Heart right ventricle (tissue), 16 donors: ENCODE results near the gene GFY. TPM values are rescaled to one million over a fixed set of nuclear protein-coding genes. Genes with fewer than 3 reads are reported as not detected.

Experiments used
- ATAC-seq, 8 donors: fragments of 200-7000 bp; cut with Tn5 transposase; one replicate each; pipeline ENCODE4 v1.9.1; 2020; ENCODE audit warnings: mild to moderate bottlenecking in 8 of 8, moderate library complexity in 8 of 8, moderate number of reproducible peaks in 1 of 8
- DNase-seq, 2 donors: peaks; one replicate each; pipeline ENCODE4 v3.0.0-alpha.2; 2020
- H3K27ac ChIP-seq, 10 donors: fragments of 200-600 bp; sonication (generic) in 2 of 10; one replicate each; pipeline versions ENCODE4 v1.5.0 to v1.8.0; 2020 to 2022; ENCODE audit warnings: mild to moderate bottlenecking in 3 of 10
- H3K27me3 ChIP-seq, 7 donors: fragments of 200-600 bp; one replicate each; pipeline ENCODE4 v1.8.0; 2021 to 2022; ENCODE audit warnings: mild to moderate bottlenecking in 2 of 7
- H3K36me3 ChIP-seq, 9 donors: fragments of 200-600 bp; sonication (generic) in 1 of 9; one replicate each; pipeline versions ENCODE4 v1.5.0 to v1.8.0; 2020 to 2022; ENCODE audit warnings: mild to moderate bottlenecking in 2 of 9
- H3K4me1 ChIP-seq, 9 donors: fragments of 200-600 bp; sonication (generic) in 1 of 9; one replicate each; pipeline versions ENCODE4 v1.5.0 to v1.8.0; 2020 to 2022; ENCODE audit warnings: mild to moderate bottlenecking in 4 of 9
- H3K4me3 ChIP-seq, 10 donors: fragments of 200-600 bp; sonication (generic) in 2 of 10; one replicate each; pipeline versions ENCODE4 v1.5.0 to v1.8.0; 2020 to 2022; ENCODE audit warnings: mild to moderate bottlenecking in 7 of 10, moderate library complexity in 2 of 10
- H3K9me3 ChIP-seq, 11 donors: fragments of 200-600 bp in 10 of 11; sonication (generic) in 2 of 11; one replicate each; pipeline versions ENCODE4 v1.5.0 to v1.8.0; 2013 to 2022; ENCODE audit warnings: mild to moderate bottlenecking in 2 of 11, control low read depth in 1 of 11, moderate library complexity in 1 of 11
- CTCF ChIP-seq, 9 donors: fragments of 200-600 bp; sonication (generic) in 2 of 9; IDR thresholded peaks; one replicate each; pipeline versions ENCODE4 v1.5.0 to v1.8.0; 2021 to 2022; ENCODE audit warnings: antibody characterized with exemption in 9 of 9, mild to moderate bottlenecking in 5 of 9, moderate library complexity in 1 of 9
- WGBS, 2 donors: extraction: QIAGEN DNeasy Blood & Tissue Kit; methylation state at CpG; one replicate each; pipeline ENCODE4 v1.1.7; 2013; ENCODE audit warnings: inconsistent platforms in 1 of 2; 5-methylcytosine and 5-hydroxymethylcytosine counted together
- intact Hi-C, 10 donors: fragments of 100-400 bp; cut with DNase I; formaldehyde crosslinking; loops; one replicate each; pipeline versions ENCODE4 v1.11.1 to v1.14.2; 2022
- polyA plus RNA-seq, 2 donors: library from polyadenylated mRNA; stranded (reverse); fragments of 200-250 nt; gene quantifications; one replicate each; pipeline ENCODE4 v1.2.3, GENCODE V29; 2013
- total RNA-seq, 10 donors: library from RNA; stranded (reverse); fragmentation: NEBNext Ultra II Directional in 3 of 10; extraction: Animal tissue kit (Norgen Biotek cat#: 25700) in 3 of 10; gene quantifications; one replicate each; pipeline versions ENCODE4 v1.2.1 to v1.2.4, GENCODE V29; 2021 to 2023
- donor health status: Arrhythmogenic right ventricular cardiomyopathy.
- donor health status: ischemic (EF 13 %, LVEDD 7.1; RV severe dilation, severe dysfunction).
- donor health status: healthy with polysubstance abuse.
- donor health status: DM: no; HTN: yes; CAD: no.
- donor health status: DM: no; HTN: no; CAD: no.
- donor health status: ischemic (EF 25% LVEDD 6.9; RV normal size, moderate dysfunction).
- donor health status: ischemic (EF 25% LVEDD 5.7; RV mildly dilated, moderate dysfunction).
- donor health status: healthy.
- donor health status: DM: yes; HTN: yes; CAD: no.
- donor health status: Ischemic cardiomyopathy.
- donor health status: ischemic (EF 35%, LVEDD 5.7; RV mildly dilated, moderate dysfunction).
- donor health status: nonischemic (EF 11% LVEDD 7.7; RV severe dilation, severe dysfunction).
- donor health status: DM: yes; HTN: yes; CAD: no.
- donor health status: PGD.
- donor health status: ischemic (EF 29% LVEDD 5.4; RV normal size, mild dysfunction).
- donor health status: nonischemic (EF 23%, LVEDD 6.1; RV moderate dilation, normal function).

GFY gene
- total and polyA plus RNA-seq, 12 donors = 0.13 TPM; not detected in 11

DNA sequence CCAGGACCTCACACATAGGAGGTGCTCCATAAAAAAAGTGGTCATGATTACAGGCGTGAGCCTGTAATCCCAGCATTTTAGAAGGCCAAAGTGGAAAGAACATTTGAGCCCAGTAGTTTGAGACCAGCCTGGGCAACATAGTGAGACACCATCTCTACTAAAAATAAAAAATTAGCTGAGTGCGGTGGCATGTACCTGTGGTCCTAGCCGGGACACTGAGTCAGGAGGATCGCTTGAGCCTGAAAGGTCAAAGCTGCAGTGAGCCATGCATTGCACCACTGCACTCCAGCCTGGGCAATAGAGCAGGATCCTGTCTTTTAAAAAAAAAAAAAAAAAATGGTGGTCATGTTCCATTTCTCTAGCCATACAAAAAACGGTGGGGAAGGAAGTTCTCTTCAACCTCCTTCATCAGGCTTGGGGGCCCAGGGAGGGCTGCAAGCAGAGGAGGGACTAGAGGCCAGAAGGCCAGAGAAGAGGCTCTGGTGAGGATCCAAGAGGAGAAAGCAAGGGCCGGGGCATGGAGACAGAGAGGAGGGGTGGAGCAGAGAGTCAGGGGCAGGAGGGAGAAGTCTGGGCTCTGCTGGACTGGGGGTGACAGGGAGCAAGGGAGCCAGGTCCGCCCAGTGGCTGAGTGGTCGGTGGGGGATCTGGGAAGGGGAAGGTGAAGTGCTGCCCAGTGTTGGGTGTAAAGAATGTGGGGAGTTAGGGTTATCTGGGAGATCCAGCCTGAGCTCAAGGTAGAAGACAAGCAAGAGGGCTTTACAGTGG, 28.3 kb upstream of the GFY start:
- no peak for ATAC-seq
- Histone ChIP-seq H3K4me1 (peaks cover 0 to under 1% (median 0%) of the 10 kb centered on the region in 9 donors), H3K27me3 (peaks cover 5 to 30% (median 9%) of the 10 kb centered on the region in 7 donors), H3K9me3 (no peaks in the 10 kb centered on the region), H3K36me3 (no peaks in the 10 kb centered on the region), H3K27ac (no peak overlapping the region), H3K4me3 (no peak overlapping the region)
- intact Hi-C loops = loop anchor here in 1 of 10 donors (10.0 kb wide), 1 partner anchor 148 kb away; no protein-coding TSS in a partner anchor
- TF ChIP-seq CTCF (IDR thresholded peaks at IDR 0.05) = no peak
- DNase-seq = no peak
- 80 to 81% methylated on average over 8 of the region's 8 CpGs for WGBS, 2 donors

GRCh38 chr19:49398001-49398615, 27.1 kb upstream of the GFY start:
- Histone ChIP-seq H3K36me3 (no peaks in the 10 kb centered on the region), H3K27ac (no peak overlapping the region), H3K27me3 (peaks cover 0 to 37% (median 9%) of the 10 kb centered on the region in 7 donors), H3K4me1 (no peaks in the 10 kb centered on the region), H3K9me3 (no peaks in the 10 kb centered on the region), H3K4me3 (no peak overlapping the region)
- ATAC-seq (no peak), DNase-seq (no peak)
- intact Hi-C loops = loop anchor here in 1 of 10 donors (10.0 kb wide), 1 partner anchor 147 kb away; no protein-coding TSS in a partner anchor
- 69 to 70% methylated on average over 11 of the region's 11 CpGs for WGBS, 2 donors
- no peak for TF ChIP-seq CTCF (IDR thresholded peaks at IDR 0.05)

DNA sequence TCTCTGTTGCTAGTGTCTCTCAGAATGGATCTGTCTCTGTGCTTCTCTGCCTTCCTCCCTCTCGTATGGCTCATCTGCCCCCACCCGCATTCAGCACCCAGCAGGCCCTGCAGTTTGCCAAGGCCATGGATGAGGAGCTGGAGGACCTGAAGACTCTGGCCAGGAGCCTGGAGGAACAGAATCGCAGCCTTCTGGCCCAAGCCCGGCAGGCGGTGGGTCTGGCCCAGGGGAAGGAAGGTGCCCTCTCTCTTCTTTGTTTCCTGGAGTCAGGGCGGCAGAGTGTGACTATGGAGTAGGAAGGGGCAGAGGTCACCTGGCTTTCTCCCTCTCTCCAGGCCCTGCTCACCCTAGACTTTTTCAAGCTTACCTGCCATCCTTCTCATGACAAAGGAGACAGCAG, 26.3 kb upstream of the GFY start:
- no peak for DNase-seq
- 82% methylated on average over 6 of the region's 6 CpGs for WGBS, 2 donors
- H3K4me3 ChIP-seq = no peak overlapping the region
- no peaks in the 10 kb centered on the region for H3K36me3 ChIP-seq
- H3K9me3 ChIP-seq = no peaks in the 10 kb centered on the region
- TF ChIP-seq CTCF (IDR thresholded peaks at IDR 0.05) = no peak
- H3K27me3 ChIP-seq = peaks cover 0 to 33% (median 9%) of the 10 kb centered on the region in 7 donors
- H3K4me1 ChIP-seq = no peaks in the 10 kb centered on the region
- intact Hi-C loops = loop anchor here in 1 of 10 donors (10.0 kb wide), 1 partner anchor 146 kb away; no protein-coding TSS in a partner anchor
- H3K27ac ChIP-seq = no peak overlapping the region
- no peak for ATAC-seq

- Histone ChIP-seq H3K9me3 (no peaks in the 10 kb centered on the region), H3K4me1 (no peaks in the 10 kb centered on the region), H3K27me3 (peaks cover 0 to 23% (median 7%) of the 10 kb centered on the region in 7 donors), H3K36me3 (no peaks in the 10 kb centered on the region), H3K4me3 (no peak overlapping the region), H3K27ac (no peak overlapping the region)
- intact Hi-C loops = loop anchor here in 1 of 10 donors (5.0 kb wide), 1 partner anchor 37 kb away; no protein-coding TSS in a partner anchor
- 84 to 87% methylated on average over 6 of the region's 6 CpGs for WGBS, 2 donors
- DNase-seq = no peak
- ATAC-seq = no peak
- TF ChIP-seq CTCF (IDR thresholded peaks at IDR 0.05) = no peak
These were observed 25.2 kb upstream of the GFY start for GRCh38 chr19:49400029-49400428.
